NCI-H1436 (cell line): Measurements from ENCODE around the gene CLEC14A.

ENCODE experiments used
- DNase-seq: peaks from one replicate; lab custom pipeline; 2025; lab: John Stamatoyannopoulos, UW

Gene CLEC14A, protein sequence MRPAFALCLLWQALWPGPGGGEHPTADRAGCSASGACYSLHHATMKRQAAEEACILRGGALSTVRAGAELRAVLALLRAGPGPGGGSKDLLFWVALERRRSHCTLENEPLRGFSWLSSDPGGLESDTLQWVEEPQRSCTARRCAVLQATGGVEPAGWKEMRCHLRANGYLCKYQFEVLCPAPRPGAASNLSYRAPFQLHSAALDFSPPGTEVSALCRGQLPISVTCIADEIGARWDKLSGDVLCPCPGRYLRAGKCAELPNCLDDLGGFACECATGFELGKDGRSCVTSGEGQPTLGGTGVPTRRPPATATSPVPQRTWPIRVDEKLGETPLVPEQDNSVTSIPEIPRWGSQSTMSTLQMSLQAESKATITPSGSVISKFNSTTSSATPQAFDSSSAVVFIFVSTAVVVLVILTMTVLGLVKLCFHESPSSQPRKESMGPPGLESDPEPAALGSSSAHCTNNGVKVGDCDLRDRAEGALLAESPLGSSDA

DNA sequence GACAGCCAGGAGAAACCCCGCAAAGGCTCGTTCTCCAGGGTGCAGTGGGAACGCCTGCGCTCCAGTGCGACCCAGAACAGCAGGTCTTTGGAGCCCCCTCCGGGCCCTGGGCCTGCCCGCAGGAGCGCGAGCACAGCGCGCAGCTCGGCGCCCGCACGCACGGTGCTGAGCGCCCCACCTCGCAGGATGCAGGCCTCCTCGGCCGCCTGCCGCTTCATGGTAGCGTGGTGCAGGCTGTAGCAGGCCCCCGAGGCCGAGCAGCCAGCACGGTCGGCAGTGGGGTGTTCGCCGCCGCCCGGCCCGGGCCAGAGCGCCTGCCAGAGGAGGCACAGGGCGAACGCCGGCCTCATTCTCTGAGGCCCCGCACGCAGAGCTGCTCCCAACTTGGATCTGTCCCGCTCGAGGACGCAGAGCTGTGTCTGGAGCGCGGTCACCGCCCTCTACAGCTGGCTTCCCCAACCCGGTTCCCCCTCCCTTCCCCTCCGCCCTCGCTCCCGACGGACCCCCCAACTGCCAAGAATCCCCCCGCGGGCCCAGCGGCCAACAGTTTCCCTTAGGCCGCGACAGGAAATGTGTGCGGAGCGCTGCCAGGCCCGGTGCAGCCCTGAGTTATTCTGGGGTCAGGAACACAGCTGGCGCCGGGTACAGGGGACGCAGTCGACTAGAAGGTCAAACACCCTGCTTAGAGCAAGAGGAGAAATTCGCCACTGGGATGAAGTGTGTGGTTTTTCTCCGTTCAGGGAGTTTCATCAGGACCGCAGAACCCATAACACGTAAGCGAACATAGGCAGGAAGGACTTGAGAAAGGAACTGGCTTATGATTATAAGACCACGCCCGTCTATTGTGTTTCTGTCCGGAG lies at the start of gene CLEC14A:
TSS of gene CLEC14A (minus strand) at position 421 of the 860 bp plus-strand sequence. CDS start at position 350, 71 bp downstream.
- DNase-seq = no peak

DNA sequence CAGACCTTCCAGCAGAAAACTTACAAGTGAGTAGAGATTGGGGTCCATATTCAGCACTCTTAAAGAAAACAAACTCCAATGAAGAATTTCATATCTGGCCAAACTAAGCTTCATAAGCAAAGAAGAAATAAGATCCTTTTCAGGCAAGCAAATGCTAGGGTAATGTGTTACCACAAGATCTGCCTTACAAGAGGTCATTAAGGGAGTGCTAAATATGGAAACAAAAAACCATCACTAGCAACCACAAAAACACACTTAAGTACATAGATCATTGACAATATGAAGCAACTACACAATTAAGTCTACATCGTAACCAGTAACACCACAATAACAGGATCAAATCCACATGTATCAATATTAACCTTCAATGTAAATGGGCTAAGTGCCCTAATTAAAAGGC lies 47.1 kb upstream of the CLEC14A start:
- no peak for DNase-seq

DNA sequence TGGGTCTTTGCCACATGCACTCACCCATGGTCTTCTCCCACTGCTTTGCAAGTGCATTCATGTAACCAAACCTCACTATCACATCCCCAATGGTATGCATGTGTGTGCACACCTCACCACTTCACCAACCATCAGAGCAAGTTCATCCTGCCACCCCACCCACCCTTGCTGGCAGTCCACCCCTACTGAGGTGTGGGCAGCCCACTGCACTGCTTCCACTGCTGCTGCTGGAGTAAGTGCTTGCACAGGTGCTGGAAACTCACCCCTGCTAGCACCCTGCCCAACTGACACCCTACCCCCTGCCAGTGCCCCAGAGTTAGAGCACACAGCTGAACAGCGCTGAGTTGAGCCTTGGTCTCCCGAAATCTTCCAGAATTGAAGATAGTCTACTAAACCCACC lies 46.1 kb upstream of the CLEC14A start:
- DNase-seq = no peak

DNA sequence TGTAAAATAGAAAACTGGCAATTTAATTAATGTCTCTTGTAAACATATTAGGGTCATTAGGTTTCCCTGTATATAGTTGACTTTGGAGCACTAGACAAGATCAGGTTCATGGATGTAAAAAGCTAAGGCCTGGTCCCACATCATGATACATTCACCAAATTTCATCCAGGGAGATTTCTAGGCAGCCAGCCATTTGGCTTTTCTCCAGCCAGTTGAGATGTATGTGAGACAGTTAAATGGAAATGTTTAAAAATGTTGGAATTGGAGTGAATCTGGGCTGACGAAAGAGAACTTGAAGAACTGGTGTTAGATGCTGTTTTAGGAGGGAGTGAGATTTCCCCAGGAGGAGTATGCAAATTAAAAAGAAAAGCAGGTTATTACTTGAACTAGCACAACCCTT lies 41.8 kb upstream of the CLEC14A start:
- no peak for DNase-seq

DNA sequence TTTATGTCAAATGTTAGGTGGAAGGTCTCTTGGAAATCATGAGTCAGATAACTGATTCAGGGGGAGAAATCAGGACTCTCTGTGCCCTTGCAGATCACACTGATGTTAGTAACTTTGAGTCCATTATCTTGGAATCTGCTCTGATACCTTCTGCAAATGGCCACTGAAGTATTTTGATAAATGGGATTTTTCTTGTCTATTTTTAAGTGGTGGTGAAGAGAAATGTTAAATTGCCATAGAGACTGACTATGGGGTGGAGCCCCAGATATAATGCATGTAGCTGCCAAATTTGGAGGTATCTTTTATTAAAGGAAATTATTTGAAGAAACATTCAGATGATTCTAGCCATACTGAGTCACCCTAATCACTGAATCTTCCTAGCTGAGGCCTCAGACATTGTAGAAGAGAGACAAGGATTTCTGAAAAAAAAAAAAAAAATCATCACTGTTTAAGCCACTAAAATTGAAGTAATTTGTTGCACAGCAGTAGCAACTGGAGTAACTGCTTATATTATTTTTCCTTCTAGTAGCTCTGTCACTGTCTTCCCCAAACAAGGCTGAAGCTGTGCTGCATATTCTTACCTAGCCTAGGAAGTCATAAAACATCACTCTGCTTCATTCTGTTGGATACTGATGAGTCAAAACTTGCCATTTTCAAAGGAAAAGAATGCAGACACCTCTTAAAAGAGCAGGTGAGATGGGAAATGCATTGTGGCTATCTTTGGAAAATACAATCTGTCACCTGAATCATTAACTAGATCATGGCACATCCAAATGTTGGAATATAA lies 36.0 kb upstream of the CLEC14A start:
- no peak for DNase-seq

DNA sequence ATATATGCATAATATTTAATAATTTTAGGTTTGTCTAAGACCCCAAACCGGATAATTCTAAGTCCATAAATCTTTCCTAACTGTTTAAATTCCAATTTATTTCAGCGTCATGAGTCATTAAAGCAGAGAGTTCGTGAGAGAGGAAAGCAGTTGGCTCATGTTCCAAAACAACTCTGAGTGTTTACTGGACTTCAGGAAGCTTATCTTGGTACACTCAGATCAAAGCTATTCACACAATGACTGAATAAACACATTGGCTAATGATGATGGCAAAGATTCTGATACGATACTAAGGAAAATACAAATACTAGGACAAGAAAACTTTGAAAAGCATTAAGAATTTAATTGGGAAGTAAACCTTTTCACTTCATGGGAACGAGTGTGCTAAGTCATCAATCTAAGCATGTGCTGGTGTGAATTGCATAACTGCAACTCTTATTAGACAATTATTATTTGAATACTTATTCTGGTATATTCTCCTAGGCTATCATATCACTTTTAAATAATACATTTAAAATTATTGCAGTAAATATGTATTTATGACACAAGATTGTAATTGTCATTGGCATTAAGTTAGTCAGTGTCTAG lies 34.8 kb upstream of the CLEC14A start:
- DNase-seq = no peak

DNA sequence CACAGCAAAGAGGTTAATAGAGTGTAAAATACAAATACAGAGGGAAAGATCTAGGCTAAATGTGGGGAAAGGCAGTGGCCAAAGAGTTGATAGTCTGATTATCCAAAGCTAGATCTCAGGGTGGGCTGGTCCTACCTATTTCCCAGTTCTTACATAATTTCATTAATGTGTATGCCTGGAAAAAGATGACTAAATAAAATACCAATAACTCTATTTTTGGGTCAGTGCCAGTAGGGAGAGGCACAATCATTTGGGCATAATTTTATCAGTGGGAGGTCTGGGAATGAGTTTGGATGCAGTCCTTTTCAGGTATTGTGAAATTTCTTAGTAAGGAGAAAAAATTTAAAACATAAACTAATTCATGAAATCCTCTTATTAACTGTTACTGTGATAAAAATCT lies 30.6 kb upstream of the CLEC14A start:
- no peak for DNase-seq

DNA sequence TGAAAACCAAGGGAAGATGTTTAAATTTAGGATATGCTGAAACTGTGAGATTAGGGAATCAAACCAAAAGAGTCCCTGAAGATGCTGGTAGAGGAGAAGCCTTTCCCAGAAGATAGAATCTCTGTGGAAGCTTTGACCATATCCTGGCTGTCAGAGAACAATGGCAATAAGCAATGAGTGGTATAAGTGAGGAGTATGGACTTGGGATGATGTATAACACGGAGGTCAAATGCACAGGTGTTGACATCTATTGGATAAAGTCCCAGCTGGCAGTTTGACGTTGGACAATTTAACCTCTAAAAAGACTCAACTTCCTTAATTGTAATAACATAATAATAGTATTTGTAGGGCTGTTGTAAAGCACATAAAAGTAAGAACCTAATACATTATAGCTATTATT lies 30.1 kb upstream of the CLEC14A start:
- no peak for DNase-seq

DNA sequence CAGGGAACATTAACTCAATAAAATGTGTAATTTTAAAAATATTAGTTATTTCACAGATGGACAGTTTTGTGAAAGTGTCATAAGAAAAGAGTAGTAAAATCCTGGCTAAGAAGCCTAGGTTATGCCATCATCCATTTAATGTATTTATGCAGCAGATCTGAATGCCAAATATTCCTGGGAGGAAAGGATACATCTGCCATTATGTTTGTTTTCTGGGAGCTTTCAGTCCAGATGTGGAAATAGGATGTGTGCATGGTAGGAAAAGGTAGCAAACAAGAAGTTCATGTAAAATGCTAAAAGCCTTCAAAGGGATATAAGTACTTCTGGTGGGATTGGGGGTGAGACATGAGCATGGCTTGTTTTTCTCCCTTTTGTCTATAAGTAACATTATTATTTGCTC lies 27.0 kb upstream of the CLEC14A start:
- DNase-seq = no peak

DNA sequence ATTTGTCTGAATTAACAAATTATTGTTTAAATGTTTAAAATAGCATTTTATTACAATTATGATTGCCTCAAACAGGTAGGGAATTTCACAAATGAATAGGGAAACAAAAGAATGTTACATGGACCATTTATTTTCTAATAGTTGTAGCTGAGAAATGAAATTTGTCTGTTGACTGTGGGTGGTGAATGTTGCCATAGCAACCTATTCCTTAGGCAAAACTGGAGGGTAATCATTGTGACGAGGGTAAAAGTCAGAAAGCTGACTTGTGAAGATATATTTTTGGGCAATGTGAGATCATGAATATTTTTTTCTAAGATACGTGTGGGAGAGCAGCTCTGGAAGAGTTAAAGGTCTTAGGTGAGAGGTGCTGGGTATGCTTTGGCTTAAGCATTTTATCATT lies 24.2 kb upstream of the CLEC14A start:
- DNase-seq = no peak

DNA sequence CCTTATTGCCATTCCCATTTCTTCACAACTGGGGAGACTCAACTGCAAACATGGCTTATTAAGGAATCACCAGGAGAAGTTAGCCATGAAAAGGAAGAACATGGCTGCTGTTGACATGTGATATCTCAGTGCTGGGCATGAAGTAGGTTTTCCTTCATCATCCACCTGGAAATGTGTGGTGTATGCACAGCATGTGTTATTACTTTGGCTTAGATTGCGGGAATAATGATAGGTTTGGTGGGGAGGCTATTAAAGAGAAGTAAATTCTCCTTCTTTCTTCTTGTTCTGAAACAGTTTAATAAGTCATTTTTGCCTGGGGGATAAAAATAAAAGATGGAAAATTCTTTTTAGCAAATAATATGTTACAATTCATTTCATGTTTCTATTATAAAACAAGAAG lies 23.7 kb upstream of the CLEC14A start:
- DNase-seq = no peak

DNA sequence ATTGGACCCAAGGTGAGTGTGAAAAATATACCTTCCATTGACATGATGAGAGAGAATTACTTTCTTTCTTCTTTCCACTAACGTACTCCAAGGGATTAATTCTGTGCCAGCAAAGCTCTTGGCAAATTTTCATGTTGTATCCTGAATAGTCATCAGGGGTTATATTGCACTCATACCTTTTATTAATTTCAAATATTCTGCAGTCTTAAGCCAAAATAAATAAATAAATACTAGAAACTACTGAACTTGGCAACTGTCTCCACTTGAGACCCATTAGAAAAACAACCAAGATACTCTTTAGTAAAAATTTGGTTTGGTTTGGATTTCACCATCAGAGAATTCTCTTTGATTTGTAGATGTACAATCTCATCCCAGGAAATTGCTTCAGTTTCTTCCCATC lies 22.1 kb upstream of the CLEC14A start:
- no peak for DNase-seq

DNA sequence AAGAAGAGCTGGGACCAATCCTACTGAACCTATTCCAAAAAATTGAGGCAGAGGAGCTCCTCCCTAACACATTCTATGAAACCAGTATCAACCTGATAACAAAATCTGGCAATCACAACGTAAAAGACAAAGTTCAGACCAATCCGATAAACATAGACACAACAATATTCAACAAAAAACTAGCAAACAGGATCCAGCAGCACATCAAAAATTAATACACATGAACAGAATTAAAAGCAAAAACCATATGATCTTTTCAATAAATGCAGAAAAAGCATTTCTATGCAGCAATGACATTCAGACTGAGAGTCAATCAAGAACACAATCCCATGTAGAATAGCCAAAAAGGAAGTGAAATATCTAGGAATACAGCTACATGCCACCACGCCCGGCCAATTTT lies 7.0 kb upstream of the CLEC14A start:
- DNase-seq = no peak

DNA sequence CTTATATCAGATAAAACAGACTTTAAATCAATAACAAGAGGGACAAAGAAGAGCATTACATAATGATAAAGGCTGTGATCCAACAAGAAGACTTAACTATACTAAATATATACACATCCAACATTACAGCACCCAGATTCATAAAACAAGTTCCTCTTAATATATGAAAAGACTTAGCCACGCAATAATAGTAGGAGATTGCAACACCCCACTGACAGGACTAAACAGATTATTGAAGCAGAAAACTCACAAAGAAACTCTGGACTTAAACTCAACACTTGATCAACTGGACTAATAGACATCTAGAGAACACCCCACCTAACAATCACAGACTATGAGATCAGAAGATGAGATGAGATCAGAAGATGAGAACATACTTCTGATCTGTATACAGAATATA lies 5.7 kb upstream of the CLEC14A start:
- no peak for DNase-seq

DNA sequence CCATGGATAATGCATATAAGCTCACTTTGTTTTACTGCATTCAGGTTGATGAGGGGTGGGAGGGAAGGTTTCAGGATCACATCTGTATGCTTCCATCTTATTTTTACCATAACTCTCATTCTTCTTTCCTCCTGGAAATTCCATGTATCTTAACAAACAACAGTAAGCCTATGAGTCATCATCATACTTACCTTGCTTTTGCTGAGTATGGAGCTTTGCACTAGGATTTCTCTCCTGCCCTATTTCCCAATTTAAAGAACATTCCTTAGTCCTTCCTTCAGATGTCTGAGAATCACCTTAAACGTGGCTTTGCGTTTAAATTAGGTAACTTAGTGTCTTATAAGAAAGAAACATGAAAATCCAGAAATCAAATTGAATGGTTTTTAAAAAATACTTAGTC lies 1.6 kb upstream of the CLEC14A start:
- no peak for DNase-seq

DNA sequence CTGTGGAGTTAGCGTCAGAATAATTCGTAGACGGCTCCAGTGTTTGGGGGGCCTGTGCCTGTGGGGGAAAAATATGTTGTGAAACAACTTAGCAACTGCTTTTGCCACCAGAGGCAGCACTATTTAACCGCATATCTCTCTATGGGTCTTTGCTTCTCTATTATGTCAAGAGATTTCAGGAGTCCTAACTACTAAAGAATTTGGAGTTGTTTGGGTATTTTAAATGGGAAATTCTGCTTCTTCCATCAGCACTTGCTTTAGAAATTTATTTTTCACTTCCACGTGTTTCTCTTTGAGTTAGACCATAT lies 594 bp upstream of the CLEC14A start:
- DNase-seq = no peak

DNA sequence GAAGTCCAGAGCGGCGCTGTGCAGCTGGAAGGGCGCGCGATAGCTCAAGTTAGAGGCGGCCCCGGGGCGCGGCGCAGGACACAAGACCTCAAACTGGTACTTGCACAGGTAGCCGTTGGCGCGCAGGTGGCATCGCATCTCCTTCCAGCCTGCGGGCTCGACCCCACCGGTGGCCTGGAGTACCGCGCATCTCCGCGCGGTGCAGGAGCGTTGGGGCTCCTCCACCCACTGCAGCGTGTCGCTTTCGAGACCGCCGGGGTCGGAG lies 553 bp downstream of the CLEC14A start:
- DNase-seq = no peak

DNA sequence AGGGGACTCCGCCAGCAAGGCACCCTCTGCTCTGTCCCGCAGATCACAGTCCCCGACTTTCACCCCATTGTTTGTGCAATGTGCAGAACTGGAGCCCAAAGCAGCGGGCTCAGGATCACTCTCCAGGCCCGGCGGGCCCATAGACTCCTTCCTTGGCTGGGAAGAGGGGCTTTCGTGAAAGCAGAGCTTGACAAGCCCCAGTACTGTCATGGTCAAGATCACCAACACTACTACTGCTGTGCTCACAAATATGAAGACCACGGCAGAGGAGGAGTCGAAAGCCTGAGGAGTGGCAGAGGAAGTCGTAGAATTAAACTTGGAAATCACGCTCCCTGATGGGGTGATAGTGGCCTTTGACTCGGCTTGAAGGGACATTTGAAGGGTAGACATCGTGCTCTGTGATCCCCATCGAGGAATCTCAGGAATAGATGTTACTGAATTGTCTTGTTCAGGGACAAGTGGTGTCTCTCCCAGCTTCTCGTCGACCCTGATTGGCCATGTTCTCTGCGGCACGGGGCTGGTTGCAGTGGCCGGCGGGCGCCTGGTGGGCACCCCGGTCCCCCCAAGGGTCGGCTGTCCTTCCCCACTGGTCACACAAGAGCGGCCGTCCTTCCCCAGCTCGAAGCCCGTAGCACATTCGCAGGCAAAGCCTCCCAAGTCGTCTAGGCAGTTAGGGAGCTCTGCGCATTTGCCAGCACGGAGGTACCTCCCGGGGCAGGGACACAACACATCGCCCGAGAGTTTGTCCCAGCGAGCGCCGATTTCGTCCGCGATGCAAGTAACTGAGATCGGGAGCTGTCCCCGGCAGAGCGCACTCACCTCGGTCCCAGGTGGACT lies 1.1 kb downstream of the CLEC14A start:
- no peak for DNase-seq

DNA sequence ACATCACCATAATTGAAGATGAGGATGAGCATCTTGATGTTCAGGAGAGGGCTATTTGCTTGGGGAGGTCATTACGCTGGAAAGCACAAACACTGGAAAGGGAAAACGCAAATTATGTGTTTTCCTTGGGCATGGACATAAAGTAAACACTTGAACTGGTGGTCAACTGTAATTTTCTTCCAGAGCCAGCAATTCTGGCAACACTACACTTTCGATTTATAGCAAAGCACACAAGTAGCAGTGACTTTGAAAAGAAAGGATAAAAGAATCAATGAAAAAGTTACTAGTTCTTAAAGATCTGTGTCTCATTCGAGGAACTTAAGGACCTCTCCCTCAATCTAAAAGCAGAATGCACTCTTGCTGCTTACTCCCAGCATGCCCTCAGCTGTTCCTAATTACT lies 2.2 kb downstream of the CLEC14A start:
- no peak for DNase-seq

DNA sequence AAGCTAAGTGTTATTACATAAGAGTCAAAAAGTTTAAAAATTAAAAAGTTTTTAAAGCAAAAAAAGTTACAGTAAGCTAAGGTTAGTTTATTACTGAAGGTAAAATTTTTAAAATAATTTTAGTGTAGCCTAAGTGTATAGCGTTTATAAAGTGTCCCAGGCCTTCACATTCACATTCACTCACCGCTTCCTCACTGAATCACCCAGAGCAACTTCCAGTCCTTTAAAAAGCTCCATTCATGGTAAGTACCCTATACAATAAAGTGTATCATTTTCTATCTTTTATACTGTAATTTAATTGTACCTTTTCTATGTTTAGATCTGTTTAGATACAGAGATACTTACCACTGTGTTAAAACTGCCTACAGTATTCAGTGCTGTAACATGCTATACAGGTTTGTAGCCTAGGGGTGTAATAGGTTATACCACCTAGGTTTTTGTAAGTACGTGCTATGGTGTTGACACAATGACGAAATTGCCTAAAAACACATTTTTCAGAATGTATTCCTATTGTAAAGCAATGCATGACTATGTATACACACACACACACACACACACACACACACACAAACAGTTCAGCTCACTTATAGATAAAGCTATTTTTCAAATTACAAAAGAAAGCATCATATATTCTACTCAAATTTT lies 3.7 kb downstream of the CLEC14A start:
- no peak for DNase-seq

DNA sequence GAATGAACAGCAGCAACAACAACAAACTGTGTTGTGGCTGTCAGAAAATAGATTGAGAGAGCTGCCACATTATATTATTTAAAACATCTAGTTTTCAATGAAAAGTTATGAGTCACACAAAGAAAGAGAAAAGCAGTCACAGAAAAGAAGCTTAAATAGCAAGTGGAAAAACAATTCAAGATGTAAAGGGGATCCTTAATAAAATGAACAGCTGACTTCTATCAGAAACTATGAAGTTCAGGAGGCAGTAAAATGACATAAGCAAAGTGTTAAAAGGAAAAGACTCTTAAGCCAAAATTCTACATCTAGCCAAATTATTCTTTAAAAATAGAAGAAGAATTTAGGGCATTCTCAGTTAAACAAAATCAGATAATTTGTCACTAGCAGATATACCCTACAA lies 5.6 kb downstream of the CLEC14A start:
- DNase-seq = no peak
